Dedifferentiated amniotic fluid mesenchymal stem cell (primary cell): Measurements from ENCODE around the gene ACTL8.
"Not testable (repeated sequence)": the region's sequence is repeated elsewhere in the genome, so short reads cannot be mapped to it uniquely, and the experiment has no call there.

Experiments
- DNase-seq: peaks from one replicate; pipeline ENCODE4 v3.0.0-alpha.2; 2016; ENCODE audit errors: extremely low spot score

ACTL8 gene

DNA sequence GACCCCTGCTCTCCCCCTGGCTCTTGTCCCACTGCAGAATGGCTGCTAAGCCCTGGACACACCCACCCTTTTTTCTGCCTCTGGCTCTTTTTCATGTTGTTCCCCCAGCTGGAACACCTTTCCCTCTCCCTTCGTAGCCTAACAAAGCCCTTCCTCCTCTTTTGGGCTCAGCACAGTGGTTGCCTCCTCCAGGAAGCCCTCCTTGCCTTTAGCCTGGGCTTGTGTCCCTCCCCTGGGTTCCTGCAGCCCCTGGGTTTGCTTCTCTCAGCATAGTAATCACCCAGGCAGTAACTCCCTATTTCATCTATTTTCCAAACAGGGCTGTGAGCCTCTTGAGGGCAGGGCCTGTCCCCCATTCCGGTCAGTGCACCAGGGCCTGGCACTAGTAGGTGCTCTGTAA is 19.8 kb upstream of the ACTL8 start:
- DNase-seq, result no peak

DNA sequence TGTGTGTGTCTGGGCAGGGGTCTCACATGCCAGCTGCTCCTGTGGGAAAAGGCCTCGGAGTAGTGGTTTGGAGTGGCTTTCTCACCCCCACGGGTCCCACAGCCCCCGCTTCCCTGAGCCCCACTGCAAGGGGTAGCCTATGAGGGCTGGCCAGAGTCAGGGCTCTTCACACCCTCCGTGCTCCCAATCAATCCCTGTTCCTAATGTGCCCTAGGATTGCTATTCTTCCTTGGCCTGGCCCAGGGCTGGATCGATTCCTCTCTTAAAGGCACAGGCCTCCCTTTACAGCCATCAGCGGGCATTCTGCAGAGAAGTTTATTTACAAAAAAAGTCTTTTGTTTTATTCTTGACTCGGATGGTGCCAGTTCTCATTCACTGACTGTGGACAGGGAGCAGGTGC is 19.3 kb upstream of the ACTL8 start:
- DNase-seq, result no peak

DNA sequence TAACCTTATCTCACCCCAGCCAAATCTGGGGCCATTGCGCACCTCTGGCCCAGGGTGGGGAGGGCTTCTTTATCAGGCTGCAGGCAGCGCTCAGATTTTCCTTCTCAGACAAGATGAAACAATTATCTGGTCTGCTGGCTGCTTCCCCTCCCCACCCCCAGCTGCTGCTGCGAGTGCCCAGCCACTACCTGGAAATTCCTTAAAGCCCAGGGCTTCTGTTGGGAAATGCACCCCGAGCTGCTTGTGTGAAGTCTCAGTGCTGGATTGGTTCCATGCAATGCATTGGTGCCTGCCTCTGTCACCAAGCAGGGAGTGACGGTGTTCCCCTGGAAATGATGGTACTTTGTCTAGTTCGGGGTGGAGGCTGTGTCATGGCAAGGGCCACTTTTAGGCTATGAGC is 18.5 kb upstream of the ACTL8 start:
- no peak for DNase-seq

DNA sequence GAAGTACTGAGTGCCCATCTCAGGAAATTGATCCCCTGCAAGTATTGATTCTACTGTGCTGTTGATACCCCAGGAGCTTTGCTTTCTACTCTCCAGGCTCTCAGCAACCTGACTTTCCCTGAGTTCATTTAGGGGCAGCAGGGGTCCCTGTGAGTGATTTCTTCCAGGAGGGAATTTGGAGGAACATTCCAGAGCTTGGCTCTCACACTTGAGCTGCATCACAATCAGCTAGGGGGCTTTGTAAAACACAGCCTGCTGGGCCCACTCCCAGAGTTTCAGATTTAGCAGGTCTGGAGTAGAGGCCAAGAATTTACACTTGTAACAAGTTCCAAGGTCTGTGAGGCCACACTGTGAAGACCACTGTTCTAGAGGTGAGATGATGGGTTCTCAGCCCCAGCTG is 16.1 kb upstream of the ACTL8 start:
- DNase-seq, result no peak

DNA sequence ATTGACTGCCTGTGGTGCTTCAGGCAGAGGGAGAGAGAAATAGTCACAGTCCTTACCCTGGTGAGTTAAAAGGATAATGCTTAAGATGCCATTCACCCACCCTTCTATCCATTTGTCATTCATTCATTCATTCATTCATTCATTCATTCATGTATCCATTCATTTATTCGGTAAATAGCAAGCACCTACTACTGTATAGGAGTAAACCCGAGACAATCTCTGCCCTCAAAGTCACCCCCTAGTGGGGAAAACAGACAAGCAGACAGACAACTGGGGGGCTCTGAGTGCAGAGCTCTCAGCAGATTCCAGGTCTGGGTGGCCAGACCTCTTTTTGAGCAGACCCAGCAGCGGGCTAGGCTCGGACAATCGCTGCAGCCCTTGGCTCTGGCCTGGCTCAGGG is 14.1 kb upstream of the ACTL8 start:
- DNase-seq, result no peak

DNA sequence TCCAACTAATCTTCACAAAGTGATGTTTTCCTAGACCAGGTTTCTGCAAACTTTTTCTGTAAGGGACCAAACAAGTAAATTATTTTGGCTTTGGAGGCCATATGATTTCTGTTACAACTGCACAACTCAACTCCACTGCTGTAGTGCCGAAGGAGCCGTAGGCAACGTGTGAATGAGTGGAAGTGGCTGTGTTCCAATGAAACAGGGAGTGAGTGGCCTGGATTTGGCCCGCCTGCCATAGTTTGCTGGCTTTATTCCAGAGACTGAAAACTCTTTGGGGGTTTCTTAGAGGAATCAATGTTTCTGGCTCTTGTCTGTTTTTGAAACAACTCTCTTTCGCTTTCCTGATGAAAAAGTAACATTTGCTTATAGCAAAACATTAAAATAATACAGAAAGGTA is 12.6 kb upstream of the ACTL8 start:
- no peak for DNase-seq

DNA sequence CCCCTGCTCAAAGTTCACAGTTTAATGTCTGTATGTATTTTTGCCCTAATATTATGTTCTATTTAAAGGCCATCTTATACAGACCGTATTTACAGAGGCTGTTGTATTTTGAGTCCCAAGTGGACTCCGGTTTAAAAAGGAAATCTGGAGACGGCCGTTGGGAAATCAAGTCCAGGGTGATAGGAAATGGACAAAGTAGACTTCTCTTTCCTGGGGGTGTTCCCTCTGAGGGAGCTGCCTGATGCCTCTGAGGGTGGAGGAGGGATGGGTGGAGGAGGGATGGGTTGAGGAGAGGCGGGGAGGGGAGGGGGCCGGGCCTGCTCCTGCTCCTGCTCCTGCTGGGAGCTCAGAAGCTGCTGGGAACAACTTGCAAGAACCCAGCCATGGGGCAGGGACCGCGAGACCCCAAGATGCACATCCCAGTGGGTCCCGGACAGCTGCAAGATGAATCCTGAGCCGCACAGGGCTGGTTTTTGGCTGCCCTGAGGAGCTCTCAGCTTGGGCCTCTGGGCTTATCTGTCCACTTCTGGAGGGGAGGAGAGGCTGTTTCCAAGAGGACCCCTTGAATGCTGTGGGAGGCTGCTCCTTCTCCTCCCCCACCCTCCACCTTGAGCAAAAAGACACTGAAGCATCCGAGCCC is 12.0 kb upstream of the ACTL8 start:
- DNase-seq, result no peak

DNA sequence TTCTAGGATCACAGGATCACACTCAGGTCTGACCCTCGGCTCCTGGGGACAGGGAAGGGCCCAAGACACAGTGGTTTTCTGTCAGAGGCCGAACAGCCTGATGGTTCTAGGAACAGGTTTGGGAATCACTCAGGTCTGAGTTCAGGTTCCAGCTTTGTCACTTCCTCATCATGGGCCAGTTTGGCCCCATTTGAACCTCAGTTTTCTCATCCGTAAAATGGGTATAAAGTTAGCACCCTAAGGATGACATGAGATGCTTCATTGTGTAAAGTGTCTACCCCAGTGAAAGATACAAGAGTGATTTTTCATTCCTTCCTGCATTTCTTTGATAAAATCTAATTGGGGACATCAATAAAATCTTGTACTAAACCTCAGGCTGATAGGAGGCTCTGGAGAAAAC is 11.2 kb upstream of the ACTL8 start:
- no peak for DNase-seq

DNA sequence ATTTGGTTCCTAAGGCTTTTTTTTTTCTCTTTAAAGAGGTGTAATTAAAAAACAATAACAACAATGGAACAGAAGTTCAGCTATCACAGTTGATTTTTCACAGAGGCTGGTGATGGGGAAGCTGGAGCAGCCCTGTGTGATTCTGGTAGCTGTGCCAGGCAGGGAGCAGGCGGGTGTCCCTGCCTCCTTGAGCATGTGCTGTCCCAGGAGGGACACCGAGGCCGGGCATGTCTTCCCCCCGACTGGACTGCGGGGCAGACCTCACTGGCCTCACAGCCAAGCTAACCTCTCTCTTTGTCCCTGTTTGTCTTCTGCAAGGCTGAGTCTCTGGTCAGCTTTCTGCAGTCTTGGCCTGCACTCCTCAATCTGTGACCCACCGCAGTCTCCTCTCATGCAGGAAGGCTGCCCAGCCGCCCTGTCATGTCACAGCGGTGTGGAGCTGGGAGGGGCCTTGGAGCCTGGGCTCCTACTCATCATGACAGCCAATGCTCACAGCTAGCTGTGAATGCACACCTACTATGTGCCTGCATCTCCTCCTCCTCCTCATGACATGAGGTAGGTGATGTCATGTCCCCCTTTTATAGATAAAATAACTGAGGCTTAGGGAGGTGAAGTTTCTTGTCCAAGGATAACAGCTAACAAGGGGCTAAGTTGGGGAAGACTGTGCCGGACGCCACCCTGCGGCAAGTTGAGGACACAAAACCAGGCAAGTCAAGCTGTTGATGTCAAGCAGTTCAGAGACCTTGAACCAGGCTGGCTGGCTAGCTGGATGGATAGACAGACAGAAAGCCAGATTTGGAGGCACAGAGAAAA is 10.3 kb upstream of the ACTL8 start:
- DNase-seq, result no peak

DNA sequence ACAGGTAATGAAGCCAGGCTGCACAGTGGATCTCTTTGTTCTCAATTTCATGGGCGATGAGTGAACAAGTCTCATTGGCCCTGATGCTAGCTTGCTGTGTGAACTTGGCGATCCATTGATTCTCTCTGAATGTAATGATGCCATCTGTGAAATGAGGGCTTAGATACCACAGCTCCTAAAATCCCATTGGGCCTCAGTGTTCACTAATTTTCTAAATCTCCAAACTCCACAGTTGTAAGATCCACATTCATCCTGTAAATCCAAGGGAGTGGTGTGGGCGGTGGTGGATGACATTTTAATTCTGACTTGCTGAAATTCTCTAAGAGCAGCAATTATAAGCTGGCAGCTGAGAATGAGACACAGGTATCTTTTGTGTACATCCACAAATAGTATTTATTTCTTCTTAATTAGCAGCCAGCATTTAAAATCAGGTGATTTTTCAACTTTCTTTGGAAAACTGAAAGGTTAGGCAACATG is 9.6 kb upstream of the ACTL8 start:
- DNase-seq, result no peak

DNA sequence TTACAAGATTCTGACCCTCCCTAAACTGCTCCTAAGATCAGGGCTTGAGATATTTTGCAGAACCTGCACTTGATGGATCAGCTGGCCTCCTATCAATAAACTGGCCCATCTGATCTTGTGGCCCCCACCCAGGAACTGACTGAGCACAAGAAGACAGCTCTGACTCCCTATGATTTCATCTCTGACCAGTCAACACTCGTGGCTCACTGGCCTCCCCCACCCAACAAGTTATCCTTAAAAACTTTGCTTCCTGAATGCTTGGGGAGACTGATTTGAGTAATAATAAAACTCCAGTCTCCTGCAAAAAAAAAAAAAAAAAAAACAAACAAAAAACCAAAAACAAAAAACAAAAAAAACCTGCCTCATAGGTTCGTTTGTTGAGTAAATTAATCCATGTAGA is 8.9 kb upstream of the ACTL8 start:
- DNase-seq, result not testable (repeated sequence)

DNA sequence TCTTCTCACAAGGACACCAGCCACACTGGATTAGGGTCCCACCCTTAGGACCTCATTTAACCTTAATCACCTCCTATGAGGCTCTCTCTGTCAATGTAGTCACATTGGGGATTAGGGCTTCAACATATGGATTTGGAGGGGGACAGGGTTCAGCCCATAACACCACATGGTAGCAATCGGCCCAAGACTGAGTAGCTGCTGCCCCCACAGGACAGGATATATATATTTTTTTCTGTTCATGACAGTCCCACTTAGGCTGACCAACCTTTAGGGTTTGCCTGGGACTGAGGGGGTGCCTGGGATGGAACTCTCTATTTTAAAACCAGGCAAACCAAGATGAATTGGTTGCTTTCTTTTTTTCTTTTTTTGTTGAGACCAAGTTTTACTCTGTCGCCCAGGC is 8.2 kb upstream of the ACTL8 start:
- DNase-seq, result no peak

DNA sequence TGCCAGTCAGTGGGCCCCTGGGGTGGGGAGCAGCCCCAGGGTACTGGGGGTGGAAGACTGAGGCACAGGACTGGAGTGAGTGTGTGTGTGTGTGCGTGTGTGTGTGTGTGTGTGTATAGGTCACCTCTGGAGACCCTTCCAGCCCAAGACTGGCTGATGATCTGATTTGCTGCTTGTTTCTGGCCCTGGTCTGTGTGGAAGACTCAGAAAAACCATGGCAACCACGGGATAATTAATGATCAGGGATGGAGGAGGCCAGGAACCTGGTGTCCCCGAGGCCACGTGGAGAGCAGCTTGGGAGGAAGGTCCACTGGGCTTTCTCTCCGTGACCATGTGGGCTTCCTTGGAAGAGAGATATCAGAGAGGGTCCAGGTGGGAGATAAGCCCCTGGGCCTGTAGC is 4.8 kb upstream of the ACTL8 start:
- DNase-seq, result no peak

DNA sequence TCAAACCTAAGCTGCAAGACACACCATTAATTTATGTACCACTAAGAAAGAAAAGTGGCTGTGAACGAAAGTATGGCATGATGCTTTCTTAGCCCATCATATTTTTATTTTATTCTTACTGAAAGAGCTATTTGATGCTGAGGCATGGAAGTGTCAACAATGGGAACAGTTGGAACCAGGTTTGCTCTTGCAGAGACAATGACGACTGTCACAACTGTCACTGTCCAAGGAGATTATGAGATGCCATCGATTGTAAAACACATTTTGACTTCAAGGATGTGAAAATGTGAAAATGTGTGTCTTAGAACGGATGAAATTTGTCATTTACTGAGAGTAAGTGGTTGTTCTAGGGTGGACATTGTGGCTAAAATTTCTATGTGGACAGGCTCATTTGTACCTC is 2.8 kb upstream of the ACTL8 start:
- no peak for DNase-seq

DNA sequence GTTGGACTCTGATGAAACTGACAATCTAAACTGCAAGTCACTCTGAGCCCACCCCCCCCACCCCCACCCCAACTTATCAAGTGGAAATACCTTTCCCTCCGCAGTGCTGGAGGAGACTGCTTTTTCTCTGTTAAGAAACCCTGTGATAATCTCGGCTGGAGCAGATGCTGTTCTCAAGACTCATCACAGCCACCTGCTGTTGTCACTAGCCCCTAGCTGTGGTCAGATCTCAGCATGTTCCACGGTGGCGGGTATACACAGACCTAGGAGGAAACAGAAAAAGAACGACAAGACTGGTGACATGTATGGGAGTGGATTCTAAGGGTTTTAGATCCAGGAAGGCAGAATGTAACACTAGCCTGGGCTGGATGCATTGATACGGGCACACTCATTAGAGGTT is 2.3 kb downstream of the ACTL8 start:
- DNase-seq, result no peak

DNA sequence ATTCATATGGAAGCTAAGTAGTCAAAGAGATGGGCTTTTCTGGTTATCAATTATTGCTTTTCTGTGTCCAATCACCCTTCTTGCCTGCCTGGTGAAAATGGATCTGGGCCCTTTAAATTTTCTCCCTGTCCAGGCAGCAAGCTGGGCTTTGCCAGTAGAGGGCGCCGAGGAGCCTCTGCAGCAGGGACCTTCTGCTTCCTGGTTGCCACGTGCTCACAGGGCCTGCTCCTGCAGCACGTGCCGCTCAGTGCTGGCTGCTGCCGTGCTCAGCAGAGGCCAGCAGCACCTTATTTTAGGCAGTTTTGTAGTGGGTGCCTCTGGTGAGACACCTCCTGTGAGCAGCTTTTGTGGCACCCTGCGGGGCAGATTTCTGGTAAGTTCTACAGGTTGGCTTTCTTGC is 4.0 kb downstream of the ACTL8 start:
- DNase-seq, result no peak

DNA sequence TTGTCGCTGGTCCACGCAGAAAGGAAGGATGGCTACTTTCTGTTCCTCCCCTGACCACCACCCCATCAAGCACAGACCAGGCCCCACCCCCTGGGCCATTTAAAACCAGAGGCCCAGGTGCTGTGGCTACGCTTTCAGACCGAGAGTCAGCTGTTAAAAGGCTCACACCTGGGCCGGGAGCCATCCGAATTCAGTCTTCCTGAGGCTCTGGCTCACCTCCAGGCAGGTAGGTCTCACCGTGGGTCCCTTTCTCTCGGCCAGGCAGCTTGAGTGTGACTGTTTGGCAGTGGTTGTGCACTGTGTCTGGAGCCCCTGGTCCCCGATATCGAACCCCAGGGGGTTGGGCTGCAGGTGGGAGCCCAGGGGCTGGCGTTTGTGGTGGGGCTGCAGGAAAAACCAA is 7.2 kb downstream of the ACTL8 start:
- no peak for DNase-seq

DNA sequence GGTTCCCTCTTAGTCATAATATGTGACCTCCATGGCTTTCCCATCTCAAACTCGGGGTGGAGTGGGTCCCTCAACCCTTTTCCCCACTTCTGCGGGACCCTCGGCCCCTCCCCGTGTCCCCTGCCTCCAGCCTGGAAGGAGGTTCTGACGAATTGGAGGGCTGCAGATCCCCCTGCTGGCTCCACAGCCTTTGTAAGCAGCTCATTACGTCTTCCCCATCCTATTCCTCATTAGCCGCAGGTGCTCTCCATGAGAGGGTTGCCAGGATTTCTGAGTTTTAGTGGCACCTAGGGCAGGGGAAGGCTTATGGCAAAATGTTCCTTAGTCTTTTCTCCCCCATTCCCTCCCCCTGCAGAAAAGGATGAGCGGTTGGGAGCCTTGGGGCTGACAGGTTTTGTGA is 8.3 kb downstream of the ACTL8 start:
- DNase-seq, result no peak

DNA sequence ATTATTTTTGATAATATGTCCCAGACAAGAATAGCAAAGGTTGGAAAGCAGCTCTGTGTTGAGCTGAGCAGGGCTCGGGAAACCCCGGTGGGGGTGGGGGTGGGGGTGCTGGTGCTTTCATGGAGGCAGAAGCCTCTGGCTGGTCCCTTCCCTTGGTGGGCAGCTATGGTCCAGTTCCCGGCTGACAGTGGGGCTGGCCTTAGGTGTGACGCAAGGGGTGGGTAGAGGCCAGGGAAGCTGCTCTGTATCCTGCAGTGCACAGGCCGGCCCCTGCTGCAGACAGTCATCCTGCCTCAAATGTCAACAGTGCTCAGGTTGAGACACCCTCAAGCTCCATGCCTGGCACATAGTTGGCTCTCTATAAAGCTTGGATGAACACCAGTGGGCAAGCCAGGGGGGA is 8.9 kb downstream of the ACTL8 start:
- DNase-seq, result no peak

DNA sequence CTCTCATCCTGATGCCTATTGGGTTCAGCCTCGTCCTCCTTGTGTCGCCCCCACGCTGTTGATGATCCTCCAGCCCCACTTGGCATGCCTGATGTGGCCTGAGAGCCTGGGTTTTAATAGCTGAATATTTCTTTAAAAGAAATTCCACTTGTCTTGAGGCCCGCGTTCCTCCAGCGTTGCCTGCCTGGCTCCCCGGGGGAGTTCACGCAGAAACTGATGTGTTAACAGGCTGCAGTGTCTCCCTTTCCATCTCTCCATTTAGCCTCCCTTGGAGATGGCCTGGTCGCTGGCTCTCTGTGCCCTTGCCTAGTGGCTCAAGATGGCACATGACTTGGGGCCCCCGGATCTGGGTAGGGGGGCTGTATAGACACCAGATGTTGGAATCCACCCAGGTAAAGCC is 9.5 kb downstream of the ACTL8 start:
- DNase-seq, result no peak

DNA sequence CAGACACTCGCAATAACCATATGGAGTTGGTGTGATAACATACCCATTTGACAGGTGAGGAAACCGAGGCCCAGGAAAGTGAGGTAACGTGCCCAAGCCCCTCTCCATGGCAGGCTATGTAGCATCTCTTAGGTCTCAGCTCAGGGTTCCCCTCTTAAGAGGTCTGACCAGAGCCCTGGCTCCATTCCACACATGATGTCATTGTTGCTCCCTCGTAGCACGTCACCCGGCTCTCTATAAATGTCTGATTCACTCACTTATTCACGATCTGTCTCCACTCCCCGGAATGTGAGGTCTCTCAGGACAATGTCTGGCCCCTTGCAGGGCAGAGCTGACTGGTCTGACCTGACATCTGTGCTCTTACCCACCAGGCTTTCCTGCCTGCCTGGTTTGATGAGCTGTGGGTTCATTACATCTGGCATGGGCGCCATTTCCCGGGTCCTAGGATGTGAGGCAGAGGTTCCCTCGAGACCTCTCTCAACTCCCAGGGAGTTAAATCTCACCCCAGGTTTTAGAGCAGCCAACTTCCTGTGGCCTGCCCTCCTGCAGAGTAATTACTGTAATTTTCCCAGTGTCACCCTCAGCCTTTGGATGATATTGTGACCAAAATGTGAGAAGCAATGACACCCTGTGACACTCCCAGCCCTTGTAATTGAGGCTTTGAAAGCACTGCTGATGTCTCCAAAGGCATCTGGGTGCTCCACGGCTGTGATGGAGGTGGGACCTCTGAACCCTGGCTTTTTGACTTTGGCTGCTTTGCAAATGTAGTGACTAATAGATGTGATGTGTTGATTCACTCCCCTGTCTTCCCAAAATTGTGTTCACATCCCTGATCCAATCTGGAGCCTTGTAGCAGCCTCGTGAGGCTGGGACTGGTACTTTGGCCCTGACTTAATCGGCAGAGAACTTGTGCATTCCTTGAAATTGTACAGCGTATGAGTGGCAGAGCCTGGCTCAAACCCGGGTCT is 10.6 kb downstream of the ACTL8 start:
- DNase-seq, result peak; percentile 43

DNA sequence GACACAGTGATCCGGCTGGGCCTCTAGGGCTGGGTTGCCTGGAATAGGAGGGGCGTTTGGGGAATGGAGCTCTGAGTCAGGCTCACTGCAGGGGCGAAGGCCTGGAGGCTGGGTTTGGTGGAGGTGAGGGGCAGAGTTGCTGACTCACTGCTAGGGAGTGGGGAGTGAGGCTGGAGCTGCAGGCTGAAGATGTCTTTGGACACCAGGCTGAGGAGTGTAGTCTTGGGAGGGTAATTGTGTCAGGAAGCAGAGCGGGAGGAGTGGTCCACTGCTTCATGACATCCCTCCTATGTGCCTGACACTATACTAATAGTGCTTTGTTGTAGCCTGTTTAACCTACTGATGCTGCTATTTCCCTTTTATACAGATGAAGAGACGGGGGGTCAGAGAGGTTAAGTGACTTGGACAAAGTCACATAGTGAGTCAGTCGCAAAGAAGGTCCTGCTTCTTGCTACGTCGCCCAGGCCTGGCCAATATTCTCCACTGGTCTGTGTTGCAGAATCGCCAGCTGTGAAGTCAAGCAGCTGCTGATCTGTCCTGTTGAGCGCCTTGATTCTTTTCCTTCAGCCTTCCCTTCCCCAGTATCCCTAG is 13.6 kb downstream of the ACTL8 start:
- peak; percentile 23 for DNase-seq
